ENCODE measurements around the gene PITX2. TPM values are rescaled to one million over a fixed set of nuclear protein-coding genes. Genes with fewer than 3 reads are reported as not detected.

PITX2 gene
- total RNA-seq, 1 experiment from 2014 or later = 24.9 TPM

DNA sequence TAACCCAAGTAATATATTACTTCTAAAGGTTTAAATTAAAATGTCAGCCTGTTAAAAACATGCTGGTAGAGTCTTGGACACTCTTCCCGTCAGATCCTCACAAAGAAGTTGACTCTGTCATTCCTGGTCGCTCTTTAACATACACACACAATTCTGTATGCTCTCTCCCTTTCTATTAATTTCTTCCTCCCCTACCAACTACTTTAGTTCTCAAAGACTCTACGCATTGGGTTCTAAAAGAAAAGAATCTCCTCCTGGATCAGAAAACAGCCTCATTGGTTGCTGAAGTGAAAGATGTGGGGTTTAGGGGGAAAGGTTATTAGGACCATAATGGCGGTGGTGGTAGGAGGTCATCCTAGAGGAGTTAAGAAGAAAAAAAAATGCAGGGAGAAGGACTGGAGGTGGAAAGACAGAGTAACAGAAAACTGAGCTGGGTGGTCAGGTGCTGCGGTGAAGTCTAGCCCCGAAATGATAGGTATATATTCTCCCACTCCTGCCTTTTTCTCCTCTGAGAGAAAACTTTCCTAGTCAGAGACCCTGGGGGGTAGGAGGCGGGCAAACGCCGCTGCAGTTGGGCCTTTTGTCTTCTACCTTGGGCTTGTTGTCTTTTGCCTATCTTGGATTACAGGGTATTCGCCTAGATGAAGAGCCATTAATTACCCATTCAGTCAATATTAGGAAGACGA, 5.2 kb upstream of the PITX2 start (continued):
- TF ChIP-seq, protein P1, sequence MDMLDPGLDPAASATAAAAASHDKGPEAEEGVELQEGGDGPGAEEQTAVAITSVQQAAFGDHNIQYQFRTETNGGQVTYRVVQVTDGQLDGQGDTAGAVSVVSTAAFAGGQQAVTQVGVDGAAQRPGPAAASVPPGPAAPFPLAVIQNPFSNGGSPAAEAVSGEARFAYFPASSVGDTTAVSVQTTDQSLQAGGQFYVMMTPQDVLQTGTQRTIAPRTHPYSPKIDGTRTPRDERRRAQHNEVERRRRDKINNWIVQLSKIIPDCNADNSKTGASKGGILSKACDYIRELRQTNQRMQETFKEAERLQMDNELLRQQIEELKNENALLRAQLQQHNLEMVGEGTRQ (CRISPR knock-in tag; IDR thresholded peaks at IDR 0.05) = no peak
- TF ChIP-seq NFE2L1 (CRISPR knock-in tag; IDR thresholded peaks at IDR 0.05) = no peak
- TF ChIP-seq MYBL2 (CRISPR knock-in tag; IDR thresholded peaks at IDR 0.05) = no peak
- TF ChIP-seq CREB1 (CRISPR knock-in tag; IDR thresholded peaks at IDR 0.05) = no peak
- no peak for TF ChIP-seq NR2C2 (CRISPR knock-in tag; IDR thresholded peaks at IDR 0.05)
- TF ChIP-seq, protein P2, sequence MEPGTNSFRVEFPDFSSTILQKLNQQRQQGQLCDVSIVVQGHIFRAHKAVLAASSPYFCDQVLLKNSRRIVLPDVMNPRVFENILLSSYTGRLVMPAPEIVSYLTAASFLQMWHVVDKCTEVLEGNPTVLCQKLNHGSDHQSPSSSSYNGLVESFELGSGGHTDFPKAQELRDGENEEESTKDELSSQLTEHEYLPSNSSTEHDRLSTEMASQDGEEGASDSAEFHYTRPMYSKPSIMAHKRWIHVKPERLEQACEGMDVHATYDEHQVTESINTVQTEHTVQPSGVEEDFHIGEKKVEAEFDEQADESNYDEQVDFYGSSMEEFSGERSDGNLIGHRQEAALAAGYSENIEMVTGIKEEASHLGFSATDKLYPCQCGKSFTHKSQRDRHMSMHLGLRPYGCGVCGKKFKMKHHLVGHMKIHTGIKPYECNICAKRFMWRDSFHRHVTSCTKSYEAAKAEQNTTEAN (CRISPR knock-in tag; IDR thresholded peaks at IDR 0.05) = no peak
- no peak for TF ChIP-seq SMAD3 (CRISPR knock-in tag; IDR thresholded peaks at IDR 0.05; ENCODE audit: borderline replicate concordance)
- TF ChIP-seq, protein P3, sequence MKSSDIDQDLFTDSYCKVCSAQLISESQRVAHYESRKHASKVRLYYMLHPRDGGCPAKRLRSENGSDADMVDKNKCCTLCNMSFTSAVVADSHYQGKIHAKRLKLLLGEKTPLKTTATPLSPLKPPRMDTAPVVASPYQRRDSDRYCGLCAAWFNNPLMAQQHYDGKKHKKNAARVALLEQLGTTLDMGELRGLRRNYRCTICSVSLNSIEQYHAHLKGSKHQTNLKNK (CRISPR knock-in tag; IDR thresholded peaks at IDR 0.05) = no peak
- TF ChIP-seq, protein P4, sequence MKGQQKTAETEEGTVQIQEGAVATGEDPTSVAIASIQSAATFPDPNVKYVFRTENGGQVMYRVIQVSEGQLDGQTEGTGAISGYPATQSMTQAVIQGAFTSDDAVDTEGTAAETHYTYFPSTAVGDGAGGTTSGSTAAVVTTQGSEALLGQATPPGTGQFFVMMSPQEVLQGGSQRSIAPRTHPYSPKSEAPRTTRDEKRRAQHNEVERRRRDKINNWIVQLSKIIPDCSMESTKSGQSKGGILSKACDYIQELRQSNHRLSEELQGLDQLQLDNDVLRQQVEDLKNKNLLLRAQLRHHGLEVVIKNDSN (CRISPR knock-in tag; IDR thresholded peaks at IDR 0.05) = no peak

DNA sequence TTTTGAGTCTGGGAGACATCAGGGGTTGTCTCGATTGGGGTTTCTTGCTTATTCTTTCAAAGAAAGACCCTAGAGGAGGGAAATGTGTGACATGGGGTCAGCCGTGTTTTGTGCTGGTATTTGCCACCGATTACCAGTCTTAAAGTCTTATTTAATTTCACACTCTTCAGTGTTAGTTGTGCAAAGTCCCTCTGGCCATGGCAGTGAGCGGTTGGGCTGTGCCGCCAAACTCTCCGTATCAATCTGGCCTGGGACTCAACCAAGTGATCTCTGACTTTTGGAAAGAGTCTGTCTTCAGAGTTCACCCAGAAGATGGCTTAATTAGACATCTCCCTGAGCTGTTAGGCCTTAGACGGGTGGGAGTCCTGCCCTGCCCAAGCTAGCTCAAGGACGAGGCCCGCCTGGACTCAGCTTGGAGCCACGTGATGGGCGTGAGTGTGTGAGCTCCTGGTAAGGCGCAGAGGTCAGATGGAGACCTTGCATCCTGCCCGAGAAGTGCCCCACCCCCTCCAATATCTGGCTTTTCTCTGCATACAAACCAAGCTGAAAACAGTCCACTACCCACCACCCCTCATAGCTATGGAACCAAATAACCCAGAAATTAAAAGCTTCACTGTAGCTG, 3.8 kb upstream of the PITX2 start:
- ATAC-seq (no peak), DNase-seq (ENCODE audit: low spot score) (peak; percentile 31)
- CTCF ChIA-PET = interaction anchor here (0.7 to 1.1 kb wide), 3 partner anchors 10 to 11 kb away, joined by 3 read pairs; no protein-coding TSS in a partner anchor
- TF ChIP-seq ZNF396 (CRISPR knock-in tag; IDR thresholded peaks at IDR 0.05; ENCODE audit: borderline replicate concordance) = no peak
- TF ChIP-seq ZNF219 (CRISPR knock-in tag; IDR thresholded peaks at IDR 0.05; ENCODE audit: borderline replicate concordance) = no peak
- TF ChIP-seq, protein P4 (CRISPR knock-in tag; IDR thresholded peaks at IDR 0.05) = peak; percentile 60
- TF ChIP-seq ZNF423 (CRISPR knock-in tag; IDR thresholded peaks at IDR 0.05) = no peak
- no peak for TF ChIP-seq NR2C2 (CRISPR knock-in tag; IDR thresholded peaks at IDR 0.05)
- TF ChIP-seq, protein P5, sequence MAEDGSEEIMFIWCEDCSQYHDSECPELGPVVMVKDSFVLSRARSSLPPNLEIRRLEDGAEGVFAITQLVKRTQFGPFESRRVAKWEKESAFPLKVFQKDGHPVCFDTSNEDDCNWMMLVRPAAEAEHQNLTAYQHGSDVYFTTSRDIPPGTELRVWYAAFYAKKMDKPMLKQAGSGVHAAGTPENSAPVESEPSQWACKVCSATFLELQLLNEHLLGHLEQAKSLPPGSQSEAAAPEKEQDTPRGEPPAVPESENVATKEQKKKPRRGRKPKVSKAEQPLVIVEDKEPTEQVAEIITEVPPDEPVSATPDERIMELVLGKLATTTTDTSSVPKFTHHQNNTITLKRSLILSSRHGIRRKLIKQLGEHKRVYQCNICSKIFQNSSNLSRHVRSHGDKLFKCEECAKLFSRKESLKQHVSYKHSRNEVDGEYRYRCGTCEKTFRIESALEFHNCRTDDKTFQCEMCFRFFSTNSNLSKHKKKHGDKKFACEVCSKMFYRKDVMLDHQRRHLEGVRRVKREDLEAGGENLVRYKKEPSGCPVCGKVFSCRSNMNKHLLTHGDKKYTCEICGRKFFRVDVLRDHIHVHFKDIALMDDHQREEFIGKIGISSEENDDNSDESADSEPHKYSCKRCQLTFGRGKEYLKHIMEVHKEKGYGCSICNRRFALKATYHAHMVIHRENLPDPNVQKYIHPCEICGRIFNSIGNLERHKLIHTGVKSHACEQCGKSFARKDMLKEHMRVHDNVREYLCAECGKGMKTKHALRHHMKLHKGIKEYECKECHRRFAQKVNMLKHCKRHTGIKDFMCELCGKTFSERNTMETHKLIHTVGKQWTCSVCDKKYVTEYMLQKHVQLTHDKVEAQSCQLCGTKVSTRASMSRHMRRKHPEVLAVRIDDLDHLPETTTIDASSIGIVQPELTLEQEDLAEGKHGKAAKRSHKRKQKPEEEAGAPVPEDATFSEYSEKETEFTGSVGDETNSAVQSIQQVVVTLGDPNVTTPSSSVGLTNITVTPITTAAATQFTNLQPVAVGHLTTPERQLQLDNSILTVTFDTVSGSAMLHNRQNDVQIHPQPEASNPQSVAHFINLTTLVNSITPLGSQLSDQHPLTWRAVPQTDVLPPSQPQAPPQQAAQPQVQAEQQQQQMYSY (CRISPR knock-in tag; IDR thresholded peaks at IDR 0.05) = no peak
- no peak for TF ChIP-seq ZNF671 (CRISPR knock-in tag; IDR thresholded peaks at IDR 0.05)
- no peak for TF ChIP-seq CBFB (CRISPR knock-in tag; IDR thresholded peaks at IDR 0.05; ENCODE audit: low read depth)
- TF ChIP-seq, protein P6, sequence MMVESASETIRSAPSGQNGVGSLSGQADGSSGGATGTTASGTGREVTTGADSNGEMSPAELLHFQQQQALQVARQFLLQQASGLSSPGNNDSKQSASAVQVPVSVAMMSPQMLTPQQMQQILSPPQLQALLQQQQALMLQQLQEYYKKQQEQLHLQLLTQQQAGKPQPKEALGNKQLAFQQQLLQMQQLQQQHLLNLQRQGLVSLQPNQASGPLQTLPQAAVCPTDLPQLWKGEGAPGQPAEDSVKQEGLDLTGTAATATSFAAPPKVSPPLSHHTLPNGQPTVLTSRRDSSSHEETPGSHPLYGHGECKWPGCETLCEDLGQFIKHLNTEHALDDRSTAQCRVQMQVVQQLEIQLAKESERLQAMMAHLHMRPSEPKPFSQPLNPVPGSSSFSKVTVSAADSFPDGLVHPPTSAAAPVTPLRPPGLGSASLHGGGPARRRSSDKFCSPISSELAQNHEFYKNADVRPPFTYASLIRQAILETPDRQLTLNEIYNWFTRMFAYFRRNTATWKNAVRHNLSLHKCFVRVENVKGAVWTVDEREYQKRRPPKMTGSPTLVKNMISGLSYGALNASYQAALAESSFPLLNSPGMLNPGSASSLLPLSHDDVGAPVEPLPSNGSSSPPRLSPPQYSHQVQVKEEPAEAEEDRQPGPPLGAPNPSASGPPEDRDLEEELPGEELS (CRISPR knock-in tag; IDR thresholded peaks at IDR 0.05) = no peak
- TF ChIP-seq, protein P1 (CRISPR knock-in tag; IDR thresholded peaks at IDR 0.05) = peak; percentile 80
- TF ChIP-seq ATF1 (CRISPR knock-in tag; IDR thresholded peaks at IDR 0.05) = no peak
- no peak for TF ChIP-seq GABPB1 (CRISPR knock-in tag; IDR thresholded peaks at IDR 0.05)
- TF ChIP-seq, protein P7, sequence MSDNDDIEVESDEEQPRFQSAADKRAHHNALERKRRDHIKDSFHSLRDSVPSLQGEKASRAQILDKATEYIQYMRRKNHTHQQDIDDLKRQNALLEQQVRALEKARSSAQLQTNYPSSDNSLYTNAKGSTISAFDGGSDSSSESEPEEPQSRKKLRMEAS (CRISPR knock-in tag; IDR thresholded peaks at IDR 0.05) = peak; percentile 30; the same call in 1 of the 2 replicates
- no peak for TF ChIP-seq TEAD1 (CRISPR knock-in tag; IDR thresholded peaks at IDR 0.05)
- TF ChIP-seq ZNF263 (CRISPR knock-in tag; IDR thresholded peaks at IDR 0.05; ENCODE audit: low read depth) = no peak
- TF ChIP-seq NFYB (CRISPR knock-in tag; conservative IDR thresholded peaks at IDR 0.05; ENCODE audit: low read depth) = no peak
- Mint-ChIP-seq H3K4me3 (peak overlapping the region; percentile 5; the same call in 1 of the 2 replicates), H3K27ac (no peak overlapping the region), H3K36me3 (no peaks in the 10 kb centered on the region), H3K27me3 (ENCODE audit: low read depth) (peaks cover 100% of the 10 kb centered on the region), H3K9me3 (no peaks in the 10 kb centered on the region), H3K4me1 (peaks cover 72% of the 10 kb centered on the region)
- POLR2A ChIA-PET = no interaction called here
